GM19099 (cell line): ENCODE measurements around the gene KHDC1.

ENCODE experiments used
- POLR2A ChIP-seq: IDR thresholded peaks from 3 replicates; pipeline ENCODE4 v1.6.1; 2011; ENCODE audit warnings: low read depth; ENCODE audit not compliant: insufficient read length; ENCODE audit errors: extremely low read depth

KHDC1 gene

GRCh38 chr6:73200735-73201134 lies 62.3 kb downstream of the KHDC1 start:
- no peak for TF ChIP-seq POLR2A

GRCh38 chr6:73200247-73200646 lies 62.7 kb downstream of the KHDC1 start:
- TF ChIP-seq POLR2A: no peak

GRCh38 chr6:73194744-73195143 lies 68.3 kb downstream of the KHDC1 start:
- TF ChIP-seq POLR2A: no peak
